HEK293 (cell line): ENCODE results near the gene CACNA1S.

Experiments used
- CTCF ChIA-PET: fragments of 350-600 bp; formaldehyde crosslinking; extraction: SDS; loops from one replicate; lab custom pipeline; 2021; ENCODE audit warnings: antibody characterized with exemption; lab: Yijun Ruan, JAX
- POLR2A ChIA-PET: fragments of 300-600 bp; formaldehyde crosslinking; extraction: SDS; loops from one replicate; lab custom pipeline; 2020; ENCODE audit warnings: antibody characterized with exemption, inconsistent platforms; lab: Yijun Ruan, JAX
- H3K27ac ChIP-seq: fragments of 200-500 bp; sonication (Bioruptor generic); 2 replicates; pipeline ENCODE4 v1.5.1; 2014; ENCODE audit warnings: low read depth, low read length, control low read depth, inconsistent platforms; ENCODE audit errors: extremely low read depth
- H3K36me3 ChIP-seq, 2 experiments: fragments of 200-500 bp in 1 of 2; sonication (Bioruptor generic) in 1 of 2; 1 replicate in 1 of 2; 2 replicates in 1 of 2; pipeline ENCODE4 v1.5.1; 2014 to 2017; ENCODE audit warnings: inconsistent platforms in 2 of 2, low read length in 2 of 2; ENCODE audit not compliant: control insufficient read depth in 2 of 2, insufficient read depth in 1 of 2
- H3K4me1 ChIP-seq: fragments of 200-500 bp; sonication (Bioruptor generic); 2 replicates; pipeline ENCODE4 v1.5.1; 2014; ENCODE audit warnings: mild to moderate bottlenecking, low read length, inconsistent platforms; ENCODE audit not compliant: control insufficient read depth, insufficient read depth
- H3K4me3 ChIP-seq: 2 replicates; pipeline ENCODE4 v1.5.1; 2011; ENCODE audit warnings: low read depth, mild to moderate bottlenecking, control low read depth, low read length, moderate library complexity
- H3K9me3 ChIP-seq: fragments of 200-500 bp; sonication (Bioruptor generic); 2 replicates; pipeline ENCODE4 v1.5.1; 2014; ENCODE audit warnings: low read depth, low read length, inconsistent platforms; ENCODE audit not compliant: control insufficient read depth, insufficient read depth
- KLF16 ChIP-seq: fragments of 450-650 bp; formaldehyde crosslinking; IDR thresholded peaks from 2 replicates; pipeline ENCODE4 v1.5.1; 2017; ENCODE audit warnings: missing biosample characterization, missing genetic modification characterization
- MZF1 ChIP-seq: fragments of 450-650 bp; formaldehyde crosslinking; IDR thresholded peaks from 2 replicates; pipeline ENCODE4 v1.5.1; 2017; ENCODE audit warnings: missing biosample characterization, missing genetic modification characterization, borderline replicate concordance
- ZBTB8A ChIP-seq: fragments of 450-650 bp; formaldehyde crosslinking; IDR thresholded peaks from 2 replicates; pipeline ENCODE4 v1.5.1; 2016; ENCODE audit warnings: missing biosample characterization, missing genetic modification characterization
- ZEB2 ChIP-seq: fragments of 450-650 bp; formaldehyde crosslinking; IDR thresholded peaks from 2 replicates; pipeline ENCODE4 v1.5.1; 2016; ENCODE audit warnings: missing biosample characterization, missing genetic modification characterization
- ZFP37 ChIP-seq: fragments of 450-650 bp; formaldehyde crosslinking; IDR thresholded peaks from 2 replicates; pipeline ENCODE4 v1.5.1; 2016; ENCODE audit warnings: missing biosample characterization, missing genetic modification characterization
- ZNF10 ChIP-seq: fragments of 450-650 bp; formaldehyde crosslinking; IDR thresholded peaks from 2 replicates; pipeline ENCODE4 v1.5.1; 2017; ENCODE audit warnings: missing biosample characterization, missing genetic modification characterization
- ZNF670 ChIP-seq: fragments of 450-650 bp; formaldehyde crosslinking; IDR thresholded peaks from 2 replicates; pipeline ENCODE4 v1.5.1; 2016; ENCODE audit warnings: missing biosample characterization, missing genetic modification characterization, low read depth
- ZNF747 ChIP-seq: fragments of 450-650 bp; formaldehyde crosslinking; IDR thresholded peaks from 2 replicates; pipeline ENCODE4 v1.5.1; 2016; ENCODE audit warnings: missing biosample characterization, missing genetic modification characterization
- ZNF776 ChIP-seq: fragments of 450-650 bp; formaldehyde crosslinking; IDR thresholded peaks from 2 replicates; pipeline ENCODE4 v1.5.0; 2017; ENCODE audit warnings: missing biosample characterization, missing genetic modification characterization, borderline replicate concordance
- ZSCAN16 ChIP-seq: fragments of 450-650 bp; formaldehyde crosslinking; IDR thresholded peaks from 2 replicates; pipeline ENCODE4 v1.5.1; 2016; ENCODE audit warnings: missing biosample characterization, missing genetic modification characterization
- TF ChIP-seq, protein P1 (sequence below): fragments of 450-650 bp; formaldehyde crosslinking; IDR thresholded peaks from 2 replicates; pipeline ENCODE4 v1.5.1; 2016; ENCODE audit warnings: missing biosample characterization, missing genetic modification characterization
- TF ChIP-seq, protein P2 (sequence below): fragments of 450-650 bp; formaldehyde crosslinking; IDR thresholded peaks from 2 replicates; pipeline ENCODE4 v1.5.1; 2016; ENCODE audit warnings: missing biosample characterization, missing genetic modification characterization
- TF ChIP-seq, protein P3 (sequence below): fragments of 450-650 bp; formaldehyde crosslinking; IDR thresholded peaks from 2 replicates; pipeline ENCODE4 v1.5.1; 2017; ENCODE audit warnings: missing biosample characterization, missing genetic modification characterization
- TF ChIP-seq, protein P4 (sequence below): fragments of 450-650 bp; formaldehyde crosslinking; IDR thresholded peaks from 2 replicates; pipeline ENCODE4 v1.5.1; 2016; ENCODE audit warnings: missing biosample characterization, missing genetic modification characterization
- TF ChIP-seq, protein P5 (sequence below): fragments of 450-650 bp; formaldehyde crosslinking; IDR thresholded peaks from 2 replicates; pipeline ENCODE4 v1.5.1; 2016; ENCODE audit warnings: missing biosample characterization, missing genetic modification characterization, low read depth
- TF ChIP-seq, protein P6 (sequence below): fragments of 450-650 bp; formaldehyde crosslinking; IDR thresholded peaks from 2 replicates; pipeline ENCODE4 v1.5.1; 2016; ENCODE audit warnings: missing biosample characterization, missing genetic modification characterization, borderline replicate concordance

The CACNA1S gene

DNA sequence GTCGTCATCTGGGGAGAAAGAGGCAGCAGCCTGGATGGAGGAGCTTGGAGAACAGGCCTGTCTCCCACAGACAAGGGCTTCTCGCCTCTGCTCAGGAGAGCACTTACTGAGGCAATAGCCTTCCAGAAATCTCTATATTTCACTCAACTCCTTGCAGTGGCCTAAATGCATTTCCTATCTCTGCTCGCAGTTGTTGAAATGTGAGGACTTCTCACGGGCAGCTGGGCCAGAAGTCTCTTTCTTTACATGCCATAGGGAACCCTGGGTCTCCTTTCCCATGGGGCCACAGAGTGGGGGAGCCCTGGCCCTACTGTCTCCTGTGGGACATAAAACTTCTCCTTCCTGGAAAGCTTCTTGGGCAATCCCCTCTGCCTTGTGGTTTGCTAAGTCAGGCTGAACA is 45.2 kb downstream of the CACNA1S start (continued):
- TF ChIP-seq, protein P1, sequence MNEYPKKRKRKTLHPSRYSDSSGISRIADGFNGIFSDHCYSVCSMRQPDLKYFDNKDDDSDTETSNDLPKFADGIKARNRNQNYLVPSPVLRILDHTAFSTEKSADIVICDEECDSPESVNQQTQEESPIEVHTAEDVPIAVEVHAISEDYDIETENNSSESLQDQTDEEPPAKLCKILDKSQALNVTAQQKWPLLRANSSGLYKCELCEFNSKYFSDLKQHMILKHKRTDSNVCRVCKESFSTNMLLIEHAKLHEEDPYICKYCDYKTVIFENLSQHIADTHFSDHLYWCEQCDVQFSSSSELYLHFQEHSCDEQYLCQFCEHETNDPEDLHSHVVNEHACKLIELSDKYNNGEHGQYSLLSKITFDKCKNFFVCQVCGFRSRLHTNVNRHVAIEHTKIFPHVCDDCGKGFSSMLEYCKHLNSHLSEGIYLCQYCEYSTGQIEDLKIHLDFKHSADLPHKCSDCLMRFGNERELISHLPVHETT (tag by site-specific recombination), result no peak
- TF ChIP-seq, protein P2, sequence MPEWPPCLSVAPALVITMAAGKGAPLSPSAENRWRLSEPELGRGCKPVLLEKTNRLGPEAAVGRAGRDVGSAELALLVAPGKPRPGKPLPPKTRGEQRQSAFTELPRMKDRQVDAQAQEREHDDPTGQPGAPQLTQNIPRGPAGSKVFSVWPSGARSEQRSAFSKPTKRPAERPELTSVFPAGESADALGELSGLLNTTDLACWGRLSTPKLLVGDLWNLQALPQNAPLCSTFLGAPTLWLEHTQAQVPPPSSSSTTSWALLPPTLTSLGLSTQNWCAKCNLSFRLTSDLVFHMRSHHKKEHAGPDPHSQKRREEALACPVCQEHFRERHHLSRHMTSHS, result no peak
- TF ChIP-seq ZBTB8A (tag by site-specific recombination) (no peak), ZEB2 (tag by site-specific recombination) (no peak), ZFP37 (tag by site-specific recombination) (no peak)
- TF ChIP-seq, protein P3, sequence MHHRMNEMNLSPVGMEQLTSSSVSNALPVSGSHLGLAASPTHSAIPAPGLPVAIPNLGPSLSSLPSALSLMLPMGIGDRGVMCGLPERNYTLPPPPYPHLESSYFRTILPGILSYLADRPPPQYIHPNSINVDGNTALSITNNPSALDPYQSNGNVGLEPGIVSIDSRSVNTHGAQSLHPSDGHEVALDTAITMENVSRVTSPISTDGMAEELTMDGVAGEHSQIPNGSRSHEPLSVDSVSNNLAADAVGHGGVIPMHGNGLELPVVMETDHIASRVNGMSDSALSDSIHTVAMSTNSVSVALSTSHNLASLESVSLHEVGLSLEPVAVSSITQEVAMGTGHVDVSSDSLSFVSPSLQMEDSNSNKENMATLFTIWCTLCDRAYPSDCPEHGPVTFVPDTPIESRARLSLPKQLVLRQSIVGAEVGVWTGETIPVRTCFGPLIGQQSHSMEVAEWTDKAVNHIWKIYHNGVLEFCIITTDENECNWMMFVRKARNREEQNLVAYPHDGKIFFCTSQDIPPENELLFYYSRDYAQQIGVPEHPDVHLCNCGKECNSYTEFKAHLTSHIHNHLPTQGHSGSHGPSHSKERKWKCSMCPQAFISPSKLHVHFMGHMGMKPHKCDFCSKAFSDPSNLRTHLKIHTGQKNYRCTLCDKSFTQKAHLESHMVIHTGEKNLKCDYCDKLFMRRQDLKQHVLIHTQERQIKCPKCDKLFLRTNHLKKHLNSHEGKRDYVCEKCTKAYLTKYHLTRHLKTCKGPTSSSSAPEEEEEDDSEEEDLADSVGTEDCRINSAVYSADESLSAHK (tag by site-specific recombination), result no peak
- TF ChIP-seq, protein P4, sequence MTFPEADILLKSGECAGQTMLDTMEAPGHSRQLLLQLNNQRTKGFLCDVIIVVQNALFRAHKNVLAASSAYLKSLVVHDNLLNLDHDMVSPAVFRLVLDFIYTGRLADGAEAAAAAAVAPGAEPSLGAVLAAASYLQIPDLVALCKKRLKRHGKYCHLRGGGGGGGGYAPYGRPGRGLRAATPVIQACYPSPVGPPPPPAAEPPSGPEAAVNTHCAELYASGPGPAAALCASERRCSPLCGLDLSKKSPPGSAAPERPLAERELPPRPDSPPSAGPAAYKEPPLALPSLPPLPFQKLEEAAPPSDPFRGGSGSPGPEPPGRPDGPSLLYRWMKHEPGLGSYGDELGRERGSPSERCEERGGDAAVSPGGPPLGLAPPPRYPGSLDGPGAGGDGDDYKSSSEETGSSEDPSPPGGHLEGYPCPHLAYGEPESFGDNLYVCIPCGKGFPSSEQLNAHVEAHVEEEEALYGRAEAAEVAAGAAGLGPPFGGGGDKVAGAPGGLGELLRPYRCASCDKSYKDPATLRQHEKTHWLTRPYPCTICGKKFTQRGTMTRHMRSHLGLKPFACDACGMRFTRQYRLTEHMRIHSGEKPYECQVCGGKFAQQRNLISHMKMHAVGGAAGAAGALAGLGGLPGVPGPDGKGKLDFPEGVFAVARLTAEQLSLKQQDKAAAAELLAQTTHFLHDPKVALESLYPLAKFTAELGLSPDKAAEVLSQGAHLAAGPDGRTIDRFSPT (tag by site-specific recombination), result no peak
- TF ChIP-seq, protein P5, sequence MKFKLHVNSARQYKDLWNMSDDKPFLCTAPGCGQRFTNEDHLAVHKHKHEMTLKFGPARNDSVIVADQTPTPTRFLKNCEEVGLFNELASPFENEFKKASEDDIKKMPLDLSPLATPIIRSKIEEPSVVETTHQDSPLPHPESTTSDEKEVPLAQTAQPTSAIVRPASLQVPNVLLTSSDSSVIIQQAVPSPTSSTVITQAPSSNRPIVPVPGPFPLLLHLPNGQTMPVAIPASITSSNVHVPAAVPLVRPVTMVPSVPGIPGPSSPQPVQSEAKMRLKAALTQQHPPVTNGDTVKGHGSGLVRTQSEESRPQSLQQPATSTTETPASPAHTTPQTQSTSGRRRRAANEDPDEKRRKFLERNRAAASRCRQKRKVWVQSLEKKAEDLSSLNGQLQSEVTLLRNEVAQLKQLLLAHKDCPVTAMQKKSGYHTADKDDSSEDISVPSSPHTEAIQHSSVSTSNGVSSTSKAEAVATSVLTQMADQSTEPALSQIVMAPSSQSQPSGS, result no peak
- TF ChIP-seq, protein P6, sequence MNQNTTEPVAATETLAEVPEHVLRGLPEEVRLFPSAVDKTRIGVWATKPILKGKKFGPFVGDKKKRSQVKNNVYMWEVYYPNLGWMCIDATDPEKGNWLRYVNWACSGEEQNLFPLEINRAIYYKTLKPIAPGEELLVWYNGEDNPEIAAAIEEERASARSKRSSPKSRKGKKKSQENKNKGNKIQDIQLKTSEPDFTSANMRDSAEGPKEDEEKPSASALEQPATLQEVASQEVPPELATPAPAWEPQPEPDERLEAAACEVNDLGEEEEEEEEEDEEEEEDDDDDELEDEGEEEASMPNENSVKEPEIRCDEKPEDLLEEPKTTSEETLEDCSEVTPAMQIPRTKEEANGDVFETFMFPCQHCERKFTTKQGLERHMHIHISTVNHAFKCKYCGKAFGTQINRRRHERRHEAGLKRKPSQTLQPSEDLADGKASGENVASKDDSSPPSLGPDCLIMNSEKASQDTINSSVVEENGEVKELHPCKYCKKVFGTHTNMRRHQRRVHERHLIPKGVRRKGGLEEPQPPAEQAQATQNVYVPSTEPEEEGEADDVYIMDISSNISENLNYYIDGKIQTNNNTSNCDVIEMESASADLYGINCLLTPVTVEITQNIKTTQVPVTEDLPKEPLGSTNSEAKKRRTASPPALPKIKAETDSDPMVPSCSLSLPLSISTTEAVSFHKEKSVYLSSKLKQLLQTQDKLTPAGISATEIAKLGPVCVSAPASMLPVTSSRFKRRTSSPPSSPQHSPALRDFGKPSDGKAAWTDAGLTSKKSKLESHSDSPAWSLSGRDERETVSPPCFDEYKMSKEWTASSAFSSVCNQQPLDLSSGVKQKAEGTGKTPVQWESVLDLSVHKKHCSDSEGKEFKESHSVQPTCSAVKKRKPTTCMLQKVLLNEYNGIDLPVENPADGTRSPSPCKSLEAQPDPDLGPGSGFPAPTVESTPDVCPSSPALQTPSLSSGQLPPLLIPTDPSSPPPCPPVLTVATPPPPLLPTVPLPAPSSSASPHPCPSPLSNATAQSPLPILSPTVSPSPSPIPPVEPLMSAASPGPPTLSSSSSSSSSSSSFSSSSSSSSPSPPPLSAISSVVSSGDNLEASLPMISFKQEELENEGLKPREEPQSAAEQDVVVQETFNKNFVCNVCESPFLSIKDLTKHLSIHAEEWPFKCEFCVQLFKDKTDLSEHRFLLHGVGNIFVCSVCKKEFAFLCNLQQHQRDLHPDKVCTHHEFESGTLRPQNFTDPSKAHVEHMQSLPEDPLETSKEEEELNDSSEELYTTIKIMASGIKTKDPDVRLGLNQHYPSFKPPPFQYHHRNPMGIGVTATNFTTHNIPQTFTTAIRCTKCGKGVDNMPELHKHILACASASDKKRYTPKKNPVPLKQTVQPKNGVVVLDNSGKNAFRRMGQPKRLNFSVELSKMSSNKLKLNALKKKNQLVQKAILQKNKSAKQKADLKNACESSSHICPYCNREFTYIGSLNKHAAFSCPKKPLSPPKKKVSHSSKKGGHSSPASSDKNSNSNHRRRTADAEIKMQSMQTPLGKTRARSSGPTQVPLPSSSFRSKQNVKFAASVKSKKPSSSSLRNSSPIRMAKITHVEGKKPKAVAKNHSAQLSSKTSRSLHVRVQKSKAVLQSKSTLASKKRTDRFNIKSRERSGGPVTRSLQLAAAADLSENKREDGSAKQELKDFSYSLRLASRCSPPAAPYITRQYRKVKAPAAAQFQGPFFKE (tag by site-specific recombination), result no peak
- TF ChIP-seq, all 188 proteins: peak for 0

DNA sequence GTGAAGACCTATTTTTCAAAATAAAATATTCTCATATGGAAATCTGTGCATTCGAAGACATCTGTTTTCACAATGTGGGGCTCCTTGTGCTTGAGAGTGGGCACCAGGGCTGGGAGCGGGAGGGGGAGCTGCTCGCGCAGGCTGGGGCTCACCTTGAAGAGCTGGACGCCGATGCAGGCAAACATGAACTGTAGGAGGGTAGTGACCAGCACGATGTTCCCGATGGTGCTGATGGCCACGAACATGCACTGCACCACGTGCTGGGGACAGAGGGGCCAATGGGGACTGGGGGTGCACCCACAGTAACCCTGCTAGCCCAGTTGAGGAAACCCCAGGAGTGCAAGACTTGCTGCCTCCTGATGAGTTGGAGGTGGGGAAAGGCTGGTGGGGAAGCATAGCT is 46.5 kb downstream of the CACNA1S start:
- H3K36me3 ChIP-seq, result no peaks in the 10 kb centered on the region
- ChIA-PET CTCF (interaction anchor here (1.6 kb wide), 1 partner anchor 23 kb away, joined by 5 read pairs; no protein-coding TSS in a partner anchor), POLR2A (no interaction called here)
- no peaks in the 10 kb centered on the region for H3K4me1 ChIP-seq
- H3K27ac ChIP-seq, result no peak overlapping the region
- H3K4me3 ChIP-seq, result no peak overlapping the region
- TF ChIP-seq ZNF670 (tag by site-specific recombination) (no peak), MZF1 (tag by site-specific recombination) (no peak), ZSCAN16 (no peak), KLF16 (tag by site-specific recombination) (no peak), ZNF10 (tag by site-specific recombination) (no peak), ZNF747 (no peak), ZNF776 (tag by site-specific recombination) (no peak)
- no peaks in the 10 kb centered on the region for H3K9me3 ChIP-seq
